Cardiac septum (tissue), 1 donor: ENCODE data around the gene LYZL1. TPM values are rescaled to one million over a fixed set of nuclear protein-coding genes. Genes with fewer than 3 reads are reported as not detected.
"Not testable (repeated sequence)": the region's sequence is repeated elsewhere in the genome, so short reads cannot be mapped to it uniquely, and the experiment has no call there.

Experiments
- DNase-seq: peaks from one replicate; pipeline ENCODE4 v3.0.0-alpha.2; 2020; ENCODE audit warnings: low spot score
- intact Hi-C: fragments of 100-400 bp; cut with DNase I; formaldehyde crosslinking; loops from one replicate; pipeline ENCODE4 v1.14.0; 2022
- total RNA-seq: library from RNA; stranded (reverse); fragmentation: NEBNext Ultra II Directional; extraction: Animal tissue kit (Norgen Biotek cat#: 25700); gene quantifications from one replicate; pipeline ENCODE4 v1.2.1, GENCODE V29; 2021
- donor health status: DM: no; HTN: no; CAD: no.

LYZL1 gene
- total RNA-seq, 1 donor from 2014 or later, result not detected

DNA sequence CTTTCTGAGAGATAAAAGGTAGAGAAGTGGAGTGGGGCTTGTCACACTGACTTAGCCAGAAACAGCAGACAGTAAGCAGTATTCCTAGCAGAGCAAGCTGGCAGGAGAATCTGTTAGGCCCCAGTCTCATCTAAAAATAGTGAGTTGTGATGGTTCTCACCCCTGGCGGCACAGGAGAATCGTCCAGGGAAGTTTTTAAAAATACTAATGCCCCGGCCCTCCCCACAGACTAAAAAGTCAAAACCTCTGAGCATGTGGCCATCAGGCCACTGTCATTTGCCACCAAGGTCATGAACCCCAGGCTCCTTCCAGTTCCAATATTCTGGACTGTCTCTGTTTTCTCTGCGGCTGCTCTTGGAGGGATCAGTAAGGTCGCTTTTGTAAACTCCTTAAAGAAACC, 34.0 kb downstream of the LYZL1 start:
- no peak for DNase-seq
- intact Hi-C loops, result loop anchor here (10.0 kb wide), 1 partner anchor 492 kb away; no protein-coding TSS in a partner anchor

GRCh38 chr10:29323367-29323766, 34.5 kb downstream of the LYZL1 start:
- no peak for DNase-seq
- intact Hi-C loops, result loop anchor here (10.0 kb wide), 1 partner anchor 491 kb away; no protein-coding TSS in a partner anchor

GRCh38 chr10:29324220-29324841, 35.5 kb downstream of the LYZL1 start:
- intact Hi-C loops, result loop anchor here (10.0 kb wide), 1 partner anchor 490 kb away; no protein-coding TSS in a partner anchor
- DNase-seq, result no peak

GRCh38 chr10:29326299-29326698, 37.4 kb downstream of the LYZL1 start:
- DNase-seq, result no peak
- intact Hi-C loops, result loop anchor here (10.0 kb wide), 1 partner anchor 489 kb away; no protein-coding TSS in a partner anchor

GRCh38 chr10:29326886-29327745, 38.2 kb downstream of the LYZL1 start:
- no peak for DNase-seq

GRCh38 chr10:29327746-29328102, 38.9 kb downstream of the LYZL1 start:
- intact Hi-C loops, result loop anchor here (10.0 kb wide), 1 partner anchor 487 kb away; no protein-coding TSS in a partner anchor
- no peak for DNase-seq

More at GRCh38 chr10:29326886-29327745, 38.2 kb downstream of the LYZL1 start:
- intact Hi-C loops, result loop anchor here (10.0 kb wide), 1 partner anchor 488 kb away; no protein-coding TSS in a partner anchor

- intact Hi-C loops, result loop anchor here (10.0 kb wide), 1 partner anchor 486 kb away; no protein-coding TSS in a partner anchor
- no peak for DNase-seq
These were observed 40.1 kb downstream of the LYZL1 start for GRCh38 chr10:29328983-29329382.

DNA sequence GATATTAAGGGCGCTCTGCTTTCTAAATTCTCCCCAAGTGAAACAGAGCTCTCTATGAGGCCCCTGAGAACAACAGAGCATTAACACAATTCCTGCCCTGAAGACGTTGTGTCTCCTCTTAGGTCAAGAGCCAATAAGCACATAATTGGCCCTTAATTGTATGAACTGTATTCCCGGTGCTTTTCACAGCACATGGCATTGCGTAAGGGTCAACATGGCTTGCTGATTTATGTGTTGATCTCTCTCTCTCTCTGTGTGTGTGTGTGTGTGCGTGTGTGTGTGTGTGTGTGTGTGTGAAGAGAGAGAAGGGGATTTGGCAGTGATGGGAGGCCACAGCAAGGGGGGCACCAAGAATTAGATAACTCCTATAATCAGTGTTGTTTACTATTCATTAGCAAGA, 40.5 kb downstream of the LYZL1 start:
- no peak for DNase-seq
- intact Hi-C loops, result loop anchor here (10.0 kb wide), 1 partner anchor 485 kb away; no protein-coding TSS in a partner anchor

- no peak for DNase-seq
- intact Hi-C loops, result no loop called here
These were observed 43.3 kb downstream of the LYZL1 start for GRCh38 chr10:29332061-29332760.

- no peak for DNase-seq
- intact Hi-C loops, result no loop called here
These were observed 43.9 kb downstream of the LYZL1 start for GRCh38 chr10:29332761-29333148.

GRCh38 chr10:29337526-29337925, 48.7 kb downstream of the LYZL1 start:
- DNase-seq, intact Hi-C loops: not testable (repeated sequence)

GRCh38 chr10:29343607-29344038, 54.8 kb downstream of the LYZL1 start:
- DNase-seq, result no peak
- intact Hi-C loops, result no loop called here

DNA sequence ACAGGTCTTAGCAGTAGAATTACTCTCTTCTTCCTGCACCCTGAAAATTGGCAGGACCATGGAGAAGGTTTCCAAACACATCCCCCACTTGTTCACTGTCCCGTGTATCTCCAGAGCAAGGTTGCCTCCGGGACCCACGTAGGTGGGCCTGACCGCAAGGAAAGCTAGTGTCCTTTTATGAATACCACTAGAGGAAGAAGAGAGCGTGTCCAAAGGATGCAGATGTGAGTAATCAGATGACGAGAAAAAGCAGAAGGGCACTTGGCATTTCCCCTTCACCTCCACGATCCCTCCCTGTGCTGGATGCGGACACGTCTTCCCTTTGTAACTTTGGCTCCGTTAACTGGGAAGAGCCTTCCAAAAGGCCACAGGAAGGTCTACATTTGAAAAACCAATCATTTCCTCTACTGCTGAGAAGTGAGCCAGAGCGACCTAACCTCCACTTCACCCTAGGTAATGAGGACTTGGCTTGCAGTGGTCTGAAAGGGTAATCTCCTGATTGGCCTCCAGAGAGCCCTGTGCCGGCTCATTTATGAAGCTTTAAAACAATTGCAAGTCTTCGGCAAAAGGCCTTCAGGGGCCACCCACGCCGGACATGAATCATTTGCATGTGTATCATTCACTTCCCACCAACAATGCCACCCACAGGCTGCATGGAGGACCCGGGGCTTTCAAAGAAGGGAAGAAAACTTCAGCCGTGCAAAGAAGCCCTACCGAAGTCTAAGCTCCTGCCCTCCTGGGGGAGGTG, 55.4 kb downstream of the LYZL1 start:
- intact Hi-C loops, result no loop called here
- no peak for DNase-seq

- no peak for DNase-seq
- intact Hi-C loops, result no loop called here
These were observed 56.5 kb downstream of the LYZL1 start for GRCh38 chr10:29345144-29345909.

DNA sequence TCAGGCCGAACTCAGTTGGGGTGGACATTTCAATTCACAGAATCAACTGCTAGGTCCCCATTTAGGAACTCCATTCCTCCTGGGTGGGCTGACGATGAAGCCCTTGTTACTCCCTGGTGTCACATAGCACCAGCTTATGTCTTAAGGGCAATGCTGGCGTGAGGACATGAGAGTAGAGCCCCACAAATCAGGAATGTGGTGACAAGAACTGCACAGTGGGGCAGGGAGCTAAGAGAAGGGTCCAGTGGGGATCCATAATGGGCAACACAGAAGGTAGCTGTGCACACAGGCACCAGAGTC, 57.0 kb downstream of the LYZL1 start:
- intact Hi-C loops, result no loop called here
- DNase-seq, result no peak

GRCh38 chr10:29346296-29347001, 57.6 kb downstream of the LYZL1 start:
- intact Hi-C loops, result no loop called here
- DNase-seq, result no peak

DNA sequence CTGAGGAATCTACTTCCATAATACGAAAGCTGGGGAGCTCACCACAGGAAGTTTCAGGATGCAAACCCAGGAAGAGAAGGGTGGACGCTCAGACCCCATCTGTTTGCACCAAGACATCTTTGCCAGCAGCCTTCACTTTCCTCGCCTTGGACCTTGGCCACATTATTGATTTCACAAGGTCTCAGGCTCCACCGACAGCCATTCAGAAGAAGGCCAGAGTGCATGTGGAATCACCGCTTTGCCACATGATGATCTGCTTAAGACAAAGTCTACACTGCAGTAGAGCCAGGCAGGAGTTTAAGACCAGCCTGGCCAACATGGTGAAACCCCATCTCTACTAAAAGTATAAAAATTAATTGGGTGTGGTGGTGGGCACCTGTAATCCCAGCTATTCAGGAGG, 60.0 kb downstream of the LYZL1 start:
- intact Hi-C loops, result no loop called here
- no peak for DNase-seq

DNA sequence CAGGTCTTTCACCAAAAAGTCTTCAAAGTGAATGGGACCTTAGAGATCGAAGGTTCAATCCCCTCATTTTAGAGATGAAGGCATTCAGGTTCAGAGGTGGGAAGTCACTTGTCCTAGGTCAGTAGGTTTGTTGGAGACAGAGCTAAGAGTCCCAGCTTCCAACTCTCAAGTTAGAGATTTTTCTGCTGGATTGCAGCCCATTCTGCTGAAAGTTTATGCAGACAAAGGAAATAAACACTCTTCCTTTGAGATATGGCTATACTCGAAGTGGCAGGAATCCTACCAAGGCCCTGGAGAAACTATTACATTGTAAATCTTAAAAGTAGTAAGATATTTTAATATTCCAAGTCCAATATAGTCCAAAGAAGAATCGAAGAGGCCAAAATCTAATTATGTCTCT, 64.4 kb downstream of the LYZL1 start:
- DNase-seq, result no peak
- intact Hi-C loops, result no loop called here
